ENCODE data around the gene EPHX1.

The EPHX1 gene

DNA sequence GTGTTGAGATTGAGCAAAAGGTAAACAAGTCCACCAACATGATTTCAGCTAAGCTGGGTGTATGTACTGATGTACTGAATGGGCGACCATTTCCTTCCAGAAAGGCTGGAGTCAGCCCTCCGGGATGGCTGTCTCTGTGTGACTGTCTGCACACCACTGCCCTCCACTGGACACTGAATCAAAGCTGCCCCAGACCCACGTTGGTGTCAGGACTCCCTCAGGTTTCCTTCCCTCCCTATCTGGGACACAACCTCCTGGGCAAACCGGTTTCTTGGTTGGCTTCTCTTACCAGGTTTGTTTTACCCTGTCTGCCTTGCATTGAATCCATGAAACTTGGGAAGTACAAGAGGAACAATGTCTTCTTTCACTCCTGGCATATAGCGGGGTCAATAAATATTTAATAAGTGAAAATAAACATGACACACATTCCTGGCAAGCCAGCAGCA is 37.6 kb upstream of the EPHX1 start:
- TF ChIP-seq, protein P1, sequence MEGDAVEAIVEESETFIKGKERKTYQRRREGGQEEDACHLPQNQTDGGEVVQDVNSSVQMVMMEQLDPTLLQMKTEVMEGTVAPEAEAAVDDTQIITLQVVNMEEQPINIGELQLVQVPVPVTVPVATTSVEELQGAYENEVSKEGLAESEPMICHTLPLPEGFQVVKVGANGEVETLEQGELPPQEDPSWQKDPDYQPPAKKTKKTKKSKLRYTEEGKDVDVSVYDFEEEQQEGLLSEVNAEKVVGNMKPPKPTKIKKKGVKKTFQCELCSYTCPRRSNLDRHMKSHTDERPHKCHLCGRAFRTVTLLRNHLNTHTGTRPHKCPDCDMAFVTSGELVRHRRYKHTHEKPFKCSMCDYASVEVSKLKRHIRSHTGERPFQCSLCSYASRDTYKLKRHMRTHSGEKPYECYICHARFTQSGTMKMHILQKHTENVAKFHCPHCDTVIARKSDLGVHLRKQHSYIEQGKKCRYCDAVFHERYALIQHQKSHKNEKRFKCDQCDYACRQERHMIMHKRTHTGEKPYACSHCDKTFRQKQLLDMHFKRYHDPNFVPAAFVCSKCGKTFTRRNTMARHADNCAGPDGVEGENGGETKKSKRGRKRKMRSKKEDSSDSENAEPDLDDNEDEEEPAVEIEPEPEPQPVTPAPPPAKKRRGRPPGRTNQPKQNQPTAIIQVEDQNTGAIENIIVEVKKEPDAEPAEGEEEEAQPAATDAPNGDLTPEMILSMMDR (IDR thresholded peaks at IDR 0.05; ENCODE audit: low read depth, low read length): peak; percentile 73

DNA sequence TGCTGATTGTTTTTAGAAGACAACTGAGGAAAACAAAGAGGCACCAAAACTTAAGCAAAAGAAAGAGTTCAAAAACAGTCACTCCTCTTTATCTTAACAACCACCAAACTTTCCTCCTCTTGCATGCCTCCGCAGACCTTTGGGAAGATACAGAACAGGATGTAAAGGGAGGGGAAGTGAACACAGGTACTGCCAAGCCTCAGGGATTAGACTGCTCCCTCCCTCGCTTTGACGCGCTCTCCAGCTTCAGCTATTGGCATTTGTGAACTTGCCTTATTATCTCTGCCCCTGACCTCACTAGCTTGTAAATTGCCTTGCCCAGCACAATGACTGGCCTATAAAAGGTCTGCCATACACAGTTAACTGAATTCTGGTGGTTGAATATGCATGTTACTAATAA is 37.1 kb upstream of the EPHX1 start:
- TF ChIP-seq, protein P1 (IDR thresholded peaks at IDR 0.05; ENCODE audit: low read depth, low read length): no peak

More for the DNA sequence above, 37.6 kb upstream of the EPHX1 start:
- peak overlapping the region; percentile 23; the same call in 1 of the 2 replicates for H3K4me3 ChIP-seq (ENCODE audit: low read depth, low read length)

DNA sequence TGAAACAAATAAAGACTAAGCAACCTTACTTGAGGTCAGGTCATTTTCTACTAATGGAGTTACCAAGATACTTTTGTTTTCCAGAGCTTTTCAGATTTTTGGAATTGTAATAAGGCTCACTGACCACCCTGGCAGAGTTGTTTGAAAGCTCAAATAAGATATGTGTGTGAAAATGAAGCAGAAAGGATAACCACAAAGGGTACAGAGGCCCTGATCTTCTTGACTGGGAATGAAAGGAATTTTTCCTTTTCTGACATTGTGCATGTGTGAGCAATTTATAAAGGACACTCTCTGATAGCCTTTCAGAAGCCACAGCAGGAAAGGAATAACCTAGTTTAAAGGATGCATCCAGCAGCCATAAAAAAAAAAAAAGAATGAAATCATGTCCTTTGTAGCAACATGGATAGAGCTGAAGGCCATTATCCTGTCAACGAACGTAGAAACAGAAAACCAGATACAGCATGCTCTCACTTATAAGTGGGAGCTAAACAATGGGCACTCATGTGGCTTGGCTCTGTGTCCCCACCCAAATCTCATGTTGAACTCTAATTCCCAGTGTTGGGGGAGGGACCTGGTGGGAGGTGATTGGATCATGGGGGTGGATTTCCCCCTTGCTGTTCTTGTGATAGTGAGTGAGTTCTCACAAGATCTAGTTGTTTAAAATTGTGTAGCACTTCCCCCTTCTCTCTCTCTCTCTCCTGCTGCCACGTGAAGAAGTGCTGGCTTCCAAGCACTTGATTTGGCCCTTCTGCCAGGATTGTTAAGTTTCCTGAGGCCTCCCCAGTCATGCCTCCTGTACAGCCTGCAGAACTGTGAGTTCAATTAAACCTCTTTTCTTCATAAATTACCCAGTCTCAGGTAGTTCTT is 35.4 kb upstream of the EPHX1 start:
- TF ChIP-seq, protein P1 (IDR thresholded peaks at IDR 0.05; ENCODE audit: low read depth, low read length): no peak

More for the DNA sequence above, 37.1 kb upstream of the EPHX1 start:
- H3K4me3 ChIP-seq (ENCODE audit: low read depth, low read length): no peak overlapping the region

DNA sequence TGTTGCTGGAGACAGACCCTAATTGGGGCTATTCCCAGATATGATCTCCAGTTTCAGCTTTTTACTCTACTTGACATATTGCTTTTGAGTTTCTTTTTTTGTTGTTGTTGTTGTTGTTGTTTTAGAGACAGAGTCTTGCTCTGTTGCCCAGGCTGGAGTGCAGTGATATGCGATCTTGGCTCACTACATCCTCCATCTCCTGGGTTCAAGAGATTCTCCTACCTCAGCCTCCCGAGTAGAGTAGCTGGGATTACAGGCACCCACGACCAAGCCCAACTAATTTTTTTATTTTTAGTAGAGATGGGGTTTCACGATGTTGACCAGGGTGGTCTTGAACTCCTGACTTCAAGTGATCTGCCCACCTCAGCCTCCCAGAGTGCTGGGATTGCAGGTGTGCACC is 33.6 kb upstream of the EPHX1 start:
- TF ChIP-seq, protein P1 (IDR thresholded peaks at IDR 0.05; ENCODE audit: low read depth, low read length): no peak
- no peak overlapping the region for H3K4me3 ChIP-seq (ENCODE audit: low read depth, low read length)

More for the DNA sequence above, 35.4 kb upstream of the EPHX1 start:
- H3K4me3 ChIP-seq (ENCODE audit: low read depth, low read length): no peak overlapping the region

DNA sequence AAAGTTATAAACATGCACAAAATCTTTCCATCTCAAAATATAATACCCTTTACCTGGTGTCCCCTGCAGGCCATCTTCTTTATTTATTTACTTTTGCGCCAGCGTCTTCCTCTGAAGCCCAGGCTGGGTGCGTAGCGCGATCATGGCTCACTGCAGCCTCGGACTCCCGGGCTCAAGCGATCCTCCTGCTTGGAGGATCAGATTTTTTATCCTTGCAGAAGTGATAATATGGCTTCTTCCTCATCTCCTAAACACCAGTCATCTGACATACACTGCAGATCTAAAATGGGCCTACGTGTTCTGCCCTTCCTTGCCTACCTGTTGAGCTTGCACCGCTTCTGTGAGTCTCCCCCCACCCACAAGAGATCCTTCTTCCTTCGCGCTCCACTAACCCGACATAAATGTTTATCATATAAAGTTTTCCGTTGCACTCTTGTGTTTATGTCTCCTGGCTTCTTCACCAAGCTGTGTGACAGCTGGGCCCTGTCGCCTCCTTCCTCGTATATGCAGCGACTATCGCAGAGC is 32.8 kb upstream of the EPHX1 start:
- TF ChIP-seq, protein P1 (IDR thresholded peaks at IDR 0.05; ENCODE audit: low read depth, low read length): no peak
- peak overlapping the region; percentile 94 for H3K4me3 ChIP-seq (ENCODE audit: low read depth, low read length)

DNA sequence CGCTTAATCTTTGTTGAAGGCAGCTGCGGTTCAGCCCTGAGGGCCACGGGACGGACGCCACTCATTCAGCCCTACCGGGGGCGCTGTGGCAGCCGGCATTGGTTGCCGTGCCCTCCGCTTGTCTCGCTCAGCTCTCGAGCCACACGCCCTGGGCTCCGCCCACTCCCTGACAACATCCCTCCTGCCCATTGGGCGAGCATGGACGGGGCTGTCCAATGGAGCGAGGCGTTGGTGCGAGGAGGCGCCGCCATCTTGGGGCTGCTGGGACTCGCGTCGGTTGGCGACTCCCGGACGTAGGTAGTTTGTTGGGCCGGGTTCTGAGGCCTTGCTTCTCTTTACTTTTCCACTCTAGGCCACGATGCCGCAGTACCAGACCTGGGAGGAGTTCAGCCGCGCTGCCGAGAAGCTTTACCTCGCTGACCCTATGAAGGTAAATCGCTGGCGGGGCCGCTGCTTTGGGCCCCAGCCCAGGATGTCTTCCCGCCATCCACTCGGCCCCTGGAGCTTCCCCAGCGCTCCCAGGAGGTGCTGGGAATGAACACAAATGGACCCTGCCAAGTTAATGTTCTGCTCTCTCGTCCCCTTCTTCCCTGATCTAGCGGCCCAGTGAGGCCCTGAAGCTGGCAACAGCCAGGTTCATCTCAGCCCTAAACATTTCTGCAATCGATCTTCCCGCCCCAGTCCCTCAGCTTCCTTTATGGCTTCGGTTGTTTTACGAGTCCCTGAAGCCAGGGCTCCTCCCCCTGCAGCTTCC is 32.2 kb upstream of the EPHX1 start, which contains the start of gene SRP9:
Gene SRP9 (plus strand): TSS at position 244 of the 754 bp plus-strand sequence. CDS start 115 bp downstream, at position 359.
- TF ChIP-seq, protein P1 (IDR thresholded peaks at IDR 0.05; ENCODE audit: low read depth, low read length): peak; percentile 85
- H3K4me3 ChIP-seq (ENCODE audit: low read depth, low read length): peak within 1 kb of the TSS; percentile 94
